ENCODE data around the gene GPR176.

Gene GPR176

DNA sequence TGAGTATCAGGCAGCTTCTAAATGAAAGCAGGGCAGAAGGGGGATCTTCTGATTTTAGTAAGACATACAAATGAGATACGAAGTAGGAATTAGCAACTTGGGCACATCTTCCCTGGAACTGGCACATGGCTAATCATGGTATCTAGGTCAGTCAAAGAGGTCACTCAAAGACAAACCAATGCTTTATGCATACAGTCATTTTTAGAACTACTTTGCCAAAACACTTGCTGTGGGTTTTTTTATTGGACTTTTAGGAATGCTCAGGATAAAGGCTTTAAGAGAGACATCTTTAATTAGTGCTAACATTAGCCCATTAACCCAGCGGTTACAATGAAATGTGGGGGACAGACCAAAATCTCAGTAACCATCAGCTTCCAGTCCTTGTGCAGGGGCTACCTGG is 51.7 kb downstream of the GPR176 start:
- Histone ChIP-seq H3K27me3 (ENCODE audit: control insufficient read depth in 1 of 2, insufficient read depth in 2 of 2, low read length in 2 of 2) (peaks cover 3 to 7% of the 10 kb centered on the region in 2 donors), H3K4me1 (ENCODE audit: control insufficient read depth in 1 of 2, insufficient read depth in 2 of 2, low read length in 2 of 2) (no peaks in the 10 kb centered on the region), H3K9ac (ENCODE audit: low read depth in 1 of 2, low read length in 2 of 2) (no peak overlapping the region), H3K36me3 (ENCODE audit: control insufficient read depth in 1 of 2, insufficient read depth in 2 of 2, low read length in 2 of 2) (no peaks in the 10 kb centered on the region), H3K27ac (ENCODE audit: low read depth, low read length) (no peak overlapping the region), H3K9me3 (ENCODE audit: control insufficient read depth in 1 of 2, low read length in 2 of 2) (no peaks in the 10 kb centered on the region), H3K4me3 (ENCODE audit: low read depth in 1 of 2, low read length in 2 of 2) (no peak overlapping the region)

- H3K36me3 ChIP-seq (ENCODE audit: control insufficient read depth in 1 of 2, insufficient read depth in 2 of 2, low read length in 2 of 2) = no peaks in the 10 kb centered on the region
- H3K27ac ChIP-seq (ENCODE audit: low read depth, low read length) = no peak overlapping the region
- no peaks in the 10 kb centered on the region for H3K9me3 ChIP-seq (ENCODE audit: control insufficient read depth in 1 of 2, low read length in 2 of 2)
- H3K4me1 ChIP-seq (ENCODE audit: control insufficient read depth in 1 of 2, insufficient read depth in 2 of 2, low read length in 2 of 2) = no peaks in the 10 kb centered on the region
- peaks cover 0 to 4% of the 10 kb centered on the region in 2 donors for H3K27me3 ChIP-seq (ENCODE audit: control insufficient read depth in 1 of 2, insufficient read depth in 2 of 2, low read length in 2 of 2)
- H3K9ac ChIP-seq (ENCODE audit: low read depth in 1 of 2, low read length in 2 of 2) = no peak overlapping the region
- no peak overlapping the region for H3K4me3 ChIP-seq (ENCODE audit: low read depth in 1 of 2, low read length in 2 of 2)
Measured at GRCh38 chr15:39864116-39864515, 56.0 kb downstream of the GPR176 start.

DNA sequence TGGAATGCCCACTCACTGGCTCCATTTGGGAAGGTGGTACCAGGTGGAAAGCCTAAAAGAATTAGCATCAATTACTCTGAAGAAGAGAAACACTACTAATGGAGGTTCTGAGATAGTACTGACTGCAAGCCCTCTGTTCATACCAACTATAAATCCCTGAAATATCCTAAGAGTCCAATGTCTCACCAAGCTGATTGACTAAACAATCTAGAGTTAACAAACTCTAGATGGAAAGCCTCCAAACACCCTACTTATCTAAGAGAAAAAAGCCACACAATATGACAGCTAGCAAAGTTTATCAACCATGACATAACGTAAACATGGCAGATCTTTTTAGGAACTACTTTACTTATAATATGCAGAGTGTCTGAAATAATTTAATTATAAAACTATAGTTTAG is 59.2 kb downstream of the GPR176 start:
- H3K27ac ChIP-seq (ENCODE audit: low read depth, low read length) = no peak overlapping the region

GRCh38 chr15:39860200-39860599 is 59.9 kb downstream of the GPR176 start:
- H3K36me3 ChIP-seq (ENCODE audit: control insufficient read depth in 1 of 2, insufficient read depth in 2 of 2, low read length in 2 of 2) = no peaks in the 10 kb centered on the region
- no peaks in the 10 kb centered on the region for H3K27me3 ChIP-seq (ENCODE audit: control insufficient read depth in 1 of 2, insufficient read depth in 2 of 2, low read length in 2 of 2)
- no peak overlapping the region for H3K27ac ChIP-seq (ENCODE audit: low read depth, low read length)
- H3K9me3 ChIP-seq (ENCODE audit: control insufficient read depth in 1 of 2, low read length in 2 of 2) = no peaks in the 10 kb centered on the region
- H3K9ac ChIP-seq (ENCODE audit: low read depth in 1 of 2, low read length in 2 of 2) = no peak overlapping the region
- H3K4me3 ChIP-seq (ENCODE audit: low read depth in 1 of 2, low read length in 2 of 2) = no peak overlapping the region
- H3K4me1 ChIP-seq (ENCODE audit: control insufficient read depth in 1 of 2, insufficient read depth in 2 of 2, low read length in 2 of 2) = no peaks in the 10 kb centered on the region

More for the DNA sequence above, 59.2 kb downstream of the GPR176 start:
- Histone ChIP-seq H3K36me3 (ENCODE audit: control insufficient read depth in 1 of 2, insufficient read depth in 2 of 2, low read length in 2 of 2) (no peaks in the 10 kb centered on the region), H3K4me1 (ENCODE audit: control insufficient read depth in 1 of 2, insufficient read depth in 2 of 2, low read length in 2 of 2) (no peaks in the 10 kb centered on the region), H3K9me3 (ENCODE audit: control insufficient read depth in 1 of 2, low read length in 2 of 2) (no peaks in the 10 kb centered on the region), H3K4me3 (ENCODE audit: low read depth in 1 of 2, low read length in 2 of 2) (no peak overlapping the region), H3K9ac (ENCODE audit: low read depth in 1 of 2, low read length in 2 of 2) (no peak overlapping the region), H3K27me3 (ENCODE audit: control insufficient read depth in 1 of 2, insufficient read depth in 2 of 2, low read length in 2 of 2) (no peaks in the 10 kb centered on the region)

GRCh38 chr15:39859636-39860035 is 60.4 kb downstream of the GPR176 start:
- Histone ChIP-seq H3K4me3 (ENCODE audit: low read depth in 1 of 2, low read length in 2 of 2) (no peak overlapping the region), H3K36me3 (ENCODE audit: control insufficient read depth in 1 of 2, insufficient read depth in 2 of 2, low read length in 2 of 2) (no peaks in the 10 kb centered on the region), H3K4me1 (ENCODE audit: control insufficient read depth in 1 of 2, insufficient read depth in 2 of 2, low read length in 2 of 2) (no peaks in the 10 kb centered on the region), H3K27me3 (ENCODE audit: control insufficient read depth in 1 of 2, insufficient read depth in 2 of 2, low read length in 2 of 2) (no peaks in the 10 kb centered on the region), H3K9me3 (ENCODE audit: control insufficient read depth in 1 of 2, low read length in 2 of 2) (no peaks in the 10 kb centered on the region), H3K9ac (ENCODE audit: low read depth in 1 of 2, low read length in 2 of 2) (no peak overlapping the region), H3K27ac (ENCODE audit: low read depth, low read length) (no peak overlapping the region)

GRCh38 chr15:39857132-39857531 is 62.9 kb downstream of the GPR176 start:
- no peaks in the 10 kb centered on the region for H3K9me3 ChIP-seq (ENCODE audit: control insufficient read depth in 1 of 2, low read length in 2 of 2)
- no peaks in the 10 kb centered on the region for H3K27me3 ChIP-seq (ENCODE audit: control insufficient read depth in 1 of 2, insufficient read depth in 2 of 2, low read length in 2 of 2)
- no peak overlapping the region for H3K27ac ChIP-seq (ENCODE audit: low read depth, low read length)
- no peak overlapping the region for H3K4me3 ChIP-seq (ENCODE audit: low read depth in 1 of 2, low read length in 2 of 2)
- H3K36me3 ChIP-seq (ENCODE audit: control insufficient read depth in 1 of 2, insufficient read depth in 2 of 2, low read length in 2 of 2) = no peaks in the 10 kb centered on the region
- no peak overlapping the region for H3K9ac ChIP-seq (ENCODE audit: low read depth in 1 of 2, low read length in 2 of 2)
- H3K4me1 ChIP-seq (ENCODE audit: control insufficient read depth in 1 of 2, insufficient read depth in 2 of 2, low read length in 2 of 2) = no peaks in the 10 kb centered on the region

- H3K4me1 ChIP-seq (ENCODE audit: control insufficient read depth in 1 of 2, insufficient read depth in 2 of 2, low read length in 2 of 2) = no peaks in the 10 kb centered on the region
- H3K36me3 ChIP-seq (ENCODE audit: control insufficient read depth in 1 of 2, insufficient read depth in 2 of 2, low read length in 2 of 2) = no peaks in the 10 kb centered on the region
- no peak overlapping the region for H3K4me3 ChIP-seq (ENCODE audit: low read depth in 1 of 2, low read length in 2 of 2)
- H3K9me3 ChIP-seq (ENCODE audit: control insufficient read depth in 1 of 2, low read length in 2 of 2) = no peaks in the 10 kb centered on the region
- H3K27ac ChIP-seq (ENCODE audit: low read depth, low read length) = no peak overlapping the region
- no peaks in the 10 kb centered on the region for H3K27me3 ChIP-seq (ENCODE audit: control insufficient read depth in 1 of 2, insufficient read depth in 2 of 2, low read length in 2 of 2)
- no peak overlapping the region for H3K9ac ChIP-seq (ENCODE audit: low read depth in 1 of 2, low read length in 2 of 2)
Measured at GRCh38 chr15:39856357-39856756, 63.7 kb downstream of the GPR176 start.

GRCh38 chr15:39855400-39855799 is 64.7 kb downstream of the GPR176 start:
- H3K9ac ChIP-seq (ENCODE audit: low read depth in 1 of 2, low read length in 2 of 2) = no peak overlapping the region
- H3K27ac ChIP-seq (ENCODE audit: low read depth, low read length) = no peak overlapping the region
- H3K4me3 ChIP-seq (ENCODE audit: low read depth in 1 of 2, low read length in 2 of 2) = no peak overlapping the region

GRCh38 chr15:39854161-39854560 is 65.9 kb downstream of the GPR176 start:
- no peaks in the 10 kb centered on the region for H3K27me3 ChIP-seq (ENCODE audit: control insufficient read depth in 1 of 2, insufficient read depth in 2 of 2, low read length in 2 of 2)
- H3K9me3 ChIP-seq (ENCODE audit: control insufficient read depth in 1 of 2, low read length in 2 of 2) = no peaks in the 10 kb centered on the region
- no peak overlapping the region for H3K9ac ChIP-seq (ENCODE audit: low read depth in 1 of 2, low read length in 2 of 2)
- H3K36me3 ChIP-seq (ENCODE audit: control insufficient read depth in 1 of 2, insufficient read depth in 2 of 2, low read length in 2 of 2) = no peaks in the 10 kb centered on the region
- H3K4me1 ChIP-seq (ENCODE audit: control insufficient read depth in 1 of 2, insufficient read depth in 2 of 2, low read length in 2 of 2) = no peaks in the 10 kb centered on the region
- no peak overlapping the region for H3K4me3 ChIP-seq (ENCODE audit: low read depth in 1 of 2, low read length in 2 of 2)
- no peak overlapping the region for H3K27ac ChIP-seq (ENCODE audit: low read depth, low read length)

More at GRCh38 chr15:39855400-39855799, 64.7 kb downstream of the GPR176 start:
- H3K36me3 ChIP-seq (ENCODE audit: control insufficient read depth in 1 of 2, insufficient read depth in 2 of 2, low read length in 2 of 2) = no peaks in the 10 kb centered on the region
- no peaks in the 10 kb centered on the region for H3K27me3 ChIP-seq (ENCODE audit: control insufficient read depth in 1 of 2, insufficient read depth in 2 of 2, low read length in 2 of 2)
- no peaks in the 10 kb centered on the region for H3K9me3 ChIP-seq (ENCODE audit: control insufficient read depth in 1 of 2, low read length in 2 of 2)
- H3K4me1 ChIP-seq (ENCODE audit: control insufficient read depth in 1 of 2, insufficient read depth in 2 of 2, low read length in 2 of 2) = no peaks in the 10 kb centered on the region

GRCh38 chr15:39852250-39852649 is 67.8 kb downstream of the GPR176 start:
- no peaks in the 10 kb centered on the region for H3K27me3 ChIP-seq (ENCODE audit: control insufficient read depth in 1 of 2, insufficient read depth in 2 of 2, low read length in 2 of 2)
- no peaks in the 10 kb centered on the region for H3K36me3 ChIP-seq (ENCODE audit: control insufficient read depth in 1 of 2, insufficient read depth in 2 of 2, low read length in 2 of 2)
- no peaks in the 10 kb centered on the region for H3K9me3 ChIP-seq (ENCODE audit: control insufficient read depth in 1 of 2, low read length in 2 of 2)
- no peak overlapping the region for H3K4me3 ChIP-seq (ENCODE audit: low read depth in 1 of 2, low read length in 2 of 2)
- H3K4me1 ChIP-seq (ENCODE audit: control insufficient read depth in 1 of 2, insufficient read depth in 2 of 2, low read length in 2 of 2) = no peaks in the 10 kb centered on the region
- H3K27ac ChIP-seq (ENCODE audit: low read depth, low read length) = no peak overlapping the region
- H3K9ac ChIP-seq (ENCODE audit: low read depth in 1 of 2, low read length in 2 of 2) = no peak overlapping the region

- Histone ChIP-seq H3K27ac (ENCODE audit: low read depth, low read length) (no peak overlapping the region), H3K27me3 (ENCODE audit: control insufficient read depth in 1 of 2, insufficient read depth in 2 of 2, low read length in 2 of 2) (no peaks in the 10 kb centered on the region), H3K36me3 (ENCODE audit: control insufficient read depth in 1 of 2, insufficient read depth in 2 of 2, low read length in 2 of 2) (no peaks in the 10 kb centered on the region), H3K9me3 (ENCODE audit: control insufficient read depth in 1 of 2, low read length in 2 of 2) (no peaks in the 10 kb centered on the region), H3K4me3 (ENCODE audit: low read depth in 1 of 2, low read length in 2 of 2) (no peak overlapping the region), H3K4me1 (ENCODE audit: control insufficient read depth in 1 of 2, insufficient read depth in 2 of 2, low read length in 2 of 2) (no peaks in the 10 kb centered on the region), H3K9ac (ENCODE audit: low read depth in 1 of 2, low read length in 2 of 2) (no peak overlapping the region)
Measured at GRCh38 chr15:39851500-39852092, 68.5 kb downstream of the GPR176 start.
